ENCODE results near the gene EXOSC7.

EXOSC7 gene

GRCh38 chr3:45056608-45057301 is 80.7 kb downstream of the EXOSC7 start:
- no peak for DNase-seq

GRCh38 chr3:45057557-45057956 is 81.5 kb downstream of the EXOSC7 start:
- DNase-seq, result no peak

- no peak for DNase-seq
These were observed 83.1 kb downstream of the EXOSC7 start for GRCh38 chr3:45059132-45059531.

- DNase-seq, result no peak
These were observed 84.3 kb downstream of the EXOSC7 start for GRCh38 chr3:45060165-45060892.

All from CD4-positive, alpha-beta T cell treated with Interleukin-12 subunit alpha and Interleukin-12 subunit beta, for 1 hour (primary cell).